ENCODE measurements around the gene PPP3R1. TPM values are rescaled to one million over a fixed set of nuclear protein-coding genes. Genes with fewer than 3 reads are reported as not detected.

PPP3R1 gene
- total and polyA plus RNA-seq, 9 of the 15 experiments (the other 6 are each of a cell fraction or from before 2014, with no cell fraction given), result 3.7 to 70.0 (median 24.8) TPM

DNA sequence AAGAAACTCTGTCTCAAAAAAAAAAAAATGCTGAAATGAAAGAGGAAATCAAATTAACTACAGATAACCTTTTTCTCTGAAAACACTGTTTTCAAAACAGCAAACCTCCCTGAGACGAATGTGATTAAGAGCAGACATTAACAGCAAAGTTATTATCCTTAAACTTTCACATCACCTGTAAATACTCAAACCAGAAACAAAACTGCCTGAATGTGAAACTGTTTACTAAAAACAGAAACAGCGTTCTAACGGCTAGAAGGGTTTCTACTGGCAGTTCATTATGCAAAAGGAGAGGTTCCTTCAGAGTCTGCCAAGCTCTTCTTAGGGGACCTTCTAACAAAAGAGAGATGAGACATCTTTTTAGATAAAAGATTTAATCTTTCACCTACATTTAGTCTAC is 48.7 kb downstream of the PPP3R1 start (continued):
- TF ChIP-seq AFF4 (CRISPR knock-in tag; IDR thresholded peaks at IDR 0.05) (no peak), SRSF9 (IDR thresholded peaks at IDR 0.05; ENCODE audit: borderline replicate concordance, low read depth, low read length) (no peak), ELF2 (CRISPR knock-in tag; IDR thresholded peaks at IDR 0.05) (no peak)

- H3K9me3 ChIP-seq (replicated peaks; ENCODE audit: control insufficient read depth, insufficient read depth, low read depth, low read length), result no peaks in the 10 kb centered on the region
- H2AFZ ChIP-seq (ENCODE audit: low read depth, low read length), result no peak overlapping the region
- H3K27me3 ChIP-seq (ENCODE audit: control insufficient read depth in 2 of 2, insufficient read depth in 2 of 2, low read length in 2 of 2), result no peaks in the 10 kb centered on the region
- POLR2A ChIA-PET, result interaction anchor here (1.0 kb wide), 1 partner anchor 25 kb away, joined by 3 read pairs; no protein-coding TSS in a partner anchor
- intact Hi-C loops (cut with micrococcal nuclease), result no loop called here
- H3K79me2 ChIP-seq (ENCODE audit: control insufficient read depth, insufficient read depth, low read length), result peaks cover 90% of the 10 kb centered on the region
- no peak overlapping the region for H3K4me2 ChIP-seq (ENCODE audit: insufficient read depth, low read length)
- in situ Hi-C loops (cut with MboI), result no loop called here
- FAIRE-seq (no peak), DNase-seq (ENCODE audit: extremely low read depth in 1 of 4, low spot score in 3 of 4) (no peak), ATAC-seq (no peak)
- H3K4me1 ChIP-seq (replicated peaks in 1 of 2; ENCODE audit: control insufficient read depth in 2 of 2, insufficient read depth in 2 of 2, low read length in 2 of 2), result peaks cover 0 to 9% of the 10 kb centered on the region in 2 experiments; a peak in 4 of 5 replicates
- no peaks in the 10 kb centered on the region for H4K20me1 ChIP-seq (replicated peaks; ENCODE audit: control insufficient read depth, insufficient read depth, low read length)
- no peaks in the 10 kb centered on the region for H3K9me1 ChIP-seq (ENCODE audit: control insufficient read depth, insufficient read depth, low read length)
- peaks cover 18% of the 10 kb centered on the region for H3K36me3 ChIP-seq (ENCODE audit: control insufficient read depth, insufficient read depth, low read length)
- no peak overlapping the region for H3K9ac ChIP-seq (ENCODE audit: insufficient read depth in 1 of 2, low read depth in 2 of 2, low read length in 2 of 2)
- H3K27ac ChIP-seq (ENCODE audit: extremely low read depth, low read depth, low read length), result peak overlapping the region; percentile 37; the same call in 1 of the 3 replicates
- 71% methylated on average over 4 of the region's 4 CpGs for WGBS (ENCODE audit: insufficient coverage, low coverage, missing lambda C conversion rate)
- CTCF ChIA-PET (ENCODE audit: low intra/inter-chr PET ratio), result no interaction called here
- no TSS peak for BruUV-seq (replicated peaks)
- no peak overlapping the region for H3K4me3 ChIP-seq
- TF ChIP-seq, protein P1, sequence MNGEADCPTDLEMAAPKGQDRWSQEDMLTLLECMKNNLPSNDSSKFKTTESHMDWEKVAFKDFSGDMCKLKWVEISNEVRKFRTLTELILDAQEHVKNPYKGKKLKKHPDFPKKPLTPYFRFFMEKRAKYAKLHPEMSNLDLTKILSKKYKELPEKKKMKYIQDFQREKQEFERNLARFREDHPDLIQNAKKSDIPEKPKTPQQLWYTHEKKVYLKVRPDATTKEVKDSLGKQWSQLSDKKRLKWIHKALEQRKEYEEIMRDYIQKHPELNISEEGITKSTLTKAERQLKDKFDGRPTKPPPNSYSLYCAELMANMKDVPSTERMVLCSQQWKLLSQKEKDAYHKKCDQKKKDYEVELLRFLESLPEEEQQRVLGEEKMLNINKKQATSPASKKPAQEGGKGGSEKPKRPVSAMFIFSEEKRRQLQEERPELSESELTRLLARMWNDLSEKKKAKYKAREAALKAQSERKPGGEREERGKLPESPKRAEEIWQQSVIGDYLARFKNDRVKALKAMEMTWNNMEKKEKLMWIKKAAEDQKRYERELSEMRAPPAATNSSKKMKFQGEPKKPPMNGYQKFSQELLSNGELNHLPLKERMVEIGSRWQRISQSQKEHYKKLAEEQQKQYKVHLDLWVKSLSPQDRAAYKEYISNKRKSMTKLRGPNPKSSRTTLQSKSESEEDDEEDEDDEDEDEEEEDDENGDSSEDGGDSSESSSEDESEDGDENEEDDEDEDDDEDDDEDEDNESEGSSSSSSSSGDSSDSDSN (IDR thresholded peaks at IDR 0.05; ENCODE audit: borderline replicate concordance in 1 of 2, low read depth in 2 of 2, low read length in 2 of 2), result no peak
- TF ChIP-seq IRF9 (tag; IDR thresholded peaks at IDR 0.05) (no peak), ATF3 (IDR thresholded peaks at IDR 0.05) (peak; percentile 18; the same call in 1 of the 2 replicates), ATF3 (CRISPR knock-in tag; conservative IDR thresholded peaks at IDR 0.05) (no peak), ZNF644 (tag; IDR thresholded peaks at IDR 0.05; ENCODE audit: low read depth) (no peak), JUN (IDR thresholded peaks at IDR 0.05; ENCODE audit: borderline replicate concordance, low read depth, low read length) (no peak), JUN (CRISPR knock-in tag; IDR thresholded peaks at IDR 0.05; ENCODE audit: borderline replicate concordance) (no peak), HEY1 (CRISPR knock-in tag; IDR thresholded peaks at IDR 0.05; ENCODE audit: borderline replicate concordance) (no peak)
Measured at GRCh38 chr2:68200157-68200787, 52.1 kb downstream of the PPP3R1 start.

All from K562 (cell line).